Measurements from ENCODE around the gene ELK4.

ELK4 gene

GRCh38 chr1:205599669-205600042 is 32.2 kb downstream of the ELK4 start:
- H3K27me3 ChIP-seq, result no peaks in the 10 kb centered on the region
- TF ChIP-seq CTCF (IDR thresholded peaks at IDR 0.05), result no peak
- intact Hi-C loops (cut with DNase I; ENCODE audit: low total_unique reads), result no loop called here
- DNase-seq, result no peak
- H3K27ac ChIP-seq, result peak overlapping the region; percentile 8 to 66
- peaks cover 0 to 32% (median 29%) of the 10 kb centered on the region in 4 donors for H3K4me1 ChIP-seq
- no peaks in the 10 kb centered on the region for H3K9me3 ChIP-seq
- H3K36me3 ChIP-seq, result no peaks in the 10 kb centered on the region
- peak overlapping the region in 1 of 2 donors; percentile 3 for H3K4me3 ChIP-seq

GRCh38 chr1:205598841-205599668 is 32.8 kb downstream of the ELK4 start:
- no peak for TF ChIP-seq CTCF (IDR thresholded peaks at IDR 0.05)
- Histone ChIP-seq H3K4me3 (peak overlapping the region in 1 of 2 donors; percentile 3), H3K4me1 (peaks cover 0 to 32% (median 29%) of the 10 kb centered on the region in 4 donors), H3K27me3 (no peaks in the 10 kb centered on the region), H3K27ac (peak overlapping the region; percentile 8 to 66), H3K36me3 (no peaks in the 10 kb centered on the region), H3K9me3 (no peaks in the 10 kb centered on the region)
- DNase-seq, result peak; percentile 55 to 84
- intact Hi-C loops (cut with DNase I; ENCODE audit: low total_unique reads), result no loop called here

- H3K27ac ChIP-seq, result peak overlapping the region; percentile 8 to 66
- intact Hi-C loops (cut with DNase I; ENCODE audit: low total_unique reads), result no loop called here
- no peak for DNase-seq
These were observed 34.0 kb downstream of the ELK4 start for GRCh38 chr1:205597691-205598314.

GRCh38 chr1:205596876-205597275 is 34.9 kb downstream of the ELK4 start:
- Histone ChIP-seq H3K4me1 (peaks cover 0 to 40% (median 30%) of the 10 kb centered on the region in 4 donors), H3K27ac (no peak overlapping the region), H3K36me3 (no peaks in the 10 kb centered on the region), H3K27me3 (no peaks in the 10 kb centered on the region), H3K9me3 (no peaks in the 10 kb centered on the region), H3K4me3 (no peak overlapping the region)
- intact Hi-C loops (cut with DNase I; ENCODE audit: low total_unique reads), result no loop called here
- DNase-seq, result no peak
- TF ChIP-seq CTCF (IDR thresholded peaks at IDR 0.05), result no peak

More at GRCh38 chr1:205597691-205598314, 34.0 kb downstream of the ELK4 start:
- H3K4me3 ChIP-seq, result no peak overlapping the region
- H3K9me3 ChIP-seq, result no peaks in the 10 kb centered on the region
- H3K27me3 ChIP-seq, result no peaks in the 10 kb centered on the region
- TF ChIP-seq CTCF (IDR thresholded peaks at IDR 0.05), result no peak
- H3K4me1 ChIP-seq, result peaks cover 0 to 32% (median 29%) of the 10 kb centered on the region in 4 donors
- H3K36me3 ChIP-seq, result no peaks in the 10 kb centered on the region

- Histone ChIP-seq H3K36me3 (no peaks in the 10 kb centered on the region), H3K9me3 (no peaks in the 10 kb centered on the region), H3K4me3 (no peak overlapping the region), H3K27ac (no peak overlapping the region), H3K27me3 (no peaks in the 10 kb centered on the region), H3K4me1 (peaks cover 0 to 41% (median 33%) of the 10 kb centered on the region in 4 donors)
- intact Hi-C loops (cut with DNase I; ENCODE audit: low total_unique reads), result no loop called here
- TF ChIP-seq CTCF (IDR thresholded peaks at IDR 0.05), result no peak
- no peak for DNase-seq
These were observed 36.0 kb downstream of the ELK4 start for GRCh38 chr1:205595861-205596260.
